ENCODE results near the gene CYP2E1.
"Not testable (repeated sequence)": the region's sequence is repeated elsewhere in the genome, so short reads cannot be mapped to it uniquely, and the experiment has no call there.

CYP2E1 gene

DNA sequence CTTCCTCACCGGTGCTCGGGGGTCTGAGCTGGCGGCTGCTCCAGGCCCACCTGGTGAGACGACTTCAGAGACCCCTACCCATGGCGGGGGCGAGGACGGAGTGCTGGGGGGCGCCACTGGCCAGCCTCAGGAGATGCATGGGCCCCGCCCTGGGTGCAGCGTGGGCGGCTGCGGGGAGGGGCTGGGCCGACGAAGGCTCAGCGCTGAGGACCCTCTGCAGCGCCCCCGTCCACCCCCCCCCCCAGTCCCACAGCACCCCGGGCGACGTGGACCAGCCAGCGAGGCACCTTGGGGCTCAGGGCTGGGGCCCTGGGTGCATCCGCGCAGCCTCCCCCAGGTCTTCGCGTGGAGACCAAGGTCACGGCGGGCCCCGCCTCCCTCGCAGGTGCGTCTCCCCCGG is 49.9 kb downstream of the CYP2E1 start:
- DNase-seq: not testable (repeated sequence)

All from stimulated activated CD4-positive, alpha-beta T cell treated with anti-CD3 and anti-CD28 coated beads, Interleukin-4, amount 100 ng/mL, for 24 hours (primary cell).